NCI-H2196 (cell line): ENCODE measurements around the gene PLPP4.

Source experiments
- DNase-seq: peaks from one replicate; lab custom pipeline; 2025; ENCODE audit not compliant: unreplicated experiment; lab: John Stamatoyannopoulos, UW

PLPP4 gene

DNA sequence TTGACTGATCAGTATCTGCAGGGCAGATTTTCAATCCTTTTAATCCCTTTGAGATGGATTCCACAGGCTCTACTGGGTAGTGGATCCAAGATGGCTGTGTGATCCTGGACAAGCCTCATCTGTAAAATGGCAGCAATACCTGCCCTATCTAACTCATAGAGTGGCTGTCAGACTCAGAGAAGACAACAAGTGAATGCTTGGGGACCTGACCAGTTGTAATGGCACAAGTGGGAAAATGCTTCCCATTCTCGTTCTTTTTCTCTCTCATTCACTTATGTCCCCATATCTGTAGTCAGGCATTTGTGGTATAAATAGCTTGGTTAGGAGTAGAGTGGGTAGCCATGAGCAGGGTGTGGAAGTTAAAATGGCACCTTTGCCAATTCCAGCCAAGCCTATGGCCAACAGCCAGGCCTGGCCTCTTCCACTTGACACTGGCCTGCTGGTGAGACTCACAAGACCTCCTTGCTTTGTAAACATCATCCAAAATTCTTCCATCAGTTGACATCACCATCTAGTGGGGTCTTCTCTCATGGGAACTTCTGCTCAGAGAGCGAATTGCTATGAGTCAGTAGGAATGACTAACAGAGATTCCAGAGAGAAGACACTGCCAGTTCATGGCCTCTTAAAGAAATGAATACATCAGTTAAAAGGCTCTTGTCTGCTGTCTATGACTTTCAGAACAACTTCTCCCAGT lies 150.1 kb downstream of the PLPP4 start:
- DNase-seq: no peak

DNA sequence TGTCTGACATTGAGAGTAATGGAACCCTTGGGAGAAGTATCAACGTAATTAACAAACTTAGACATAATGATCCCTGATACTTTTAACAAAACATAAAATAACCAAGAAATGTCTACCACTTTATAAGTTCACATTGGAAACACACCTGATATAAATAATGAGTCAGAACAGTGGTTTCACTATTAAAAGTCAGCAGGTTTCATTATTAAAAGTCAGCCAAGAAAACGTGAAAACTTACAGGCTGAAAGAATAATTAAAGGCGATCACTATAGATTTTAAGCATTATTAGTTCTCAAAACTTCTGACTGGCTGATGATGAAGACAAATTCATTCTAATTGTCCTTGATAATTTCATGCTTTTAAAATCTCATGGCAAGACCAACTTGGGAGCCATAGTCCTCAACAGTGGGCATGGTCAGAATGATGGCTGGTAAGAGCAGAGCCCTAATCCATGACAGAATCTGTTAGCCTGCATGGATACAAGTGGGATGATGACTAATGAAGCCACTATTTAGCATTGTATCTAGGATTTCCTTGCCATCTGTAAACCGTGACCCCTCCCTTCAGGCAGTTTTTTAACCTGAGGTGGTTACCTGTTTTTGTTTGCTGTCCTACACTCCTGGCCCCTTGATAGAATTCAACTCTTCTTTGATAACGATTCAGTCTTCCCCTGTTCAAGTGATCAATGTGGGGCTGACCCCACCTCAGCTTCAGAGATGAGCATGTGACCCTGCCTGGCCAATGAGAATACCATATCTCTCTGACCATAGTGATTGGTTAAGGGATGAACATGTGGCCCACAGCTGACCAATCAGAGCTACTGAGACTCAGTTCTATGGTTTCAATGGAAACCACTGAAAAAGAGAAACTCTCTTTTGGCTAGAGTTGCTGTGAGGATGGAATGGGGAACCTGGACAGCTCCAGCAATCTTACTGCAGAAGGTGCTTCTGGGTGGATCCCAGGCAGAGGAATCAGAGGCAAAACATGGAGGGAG lies 151.0 kb downstream of the PLPP4 start:
- DNase-seq: no peak

DNA sequence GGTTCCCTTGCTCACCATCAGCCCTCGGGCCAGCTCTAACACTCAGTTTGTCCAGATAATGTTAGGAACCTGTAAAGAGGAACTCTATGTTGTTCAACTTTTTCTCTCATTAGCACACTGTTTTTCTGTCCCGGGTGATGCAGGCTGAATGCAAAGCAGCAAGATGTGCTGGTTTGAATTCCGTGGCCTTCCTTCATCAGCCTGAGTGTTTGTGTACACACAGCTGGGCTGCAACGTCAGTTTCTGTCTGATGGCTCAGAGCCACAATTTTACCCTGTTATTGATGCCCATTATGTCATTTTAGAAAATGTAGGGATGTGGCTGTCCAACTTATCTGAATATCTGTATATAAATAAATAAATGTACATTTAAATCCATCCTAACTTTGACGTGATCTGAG lies 152.0 kb downstream of the PLPP4 start:
- DNase-seq: no peak

DNA sequence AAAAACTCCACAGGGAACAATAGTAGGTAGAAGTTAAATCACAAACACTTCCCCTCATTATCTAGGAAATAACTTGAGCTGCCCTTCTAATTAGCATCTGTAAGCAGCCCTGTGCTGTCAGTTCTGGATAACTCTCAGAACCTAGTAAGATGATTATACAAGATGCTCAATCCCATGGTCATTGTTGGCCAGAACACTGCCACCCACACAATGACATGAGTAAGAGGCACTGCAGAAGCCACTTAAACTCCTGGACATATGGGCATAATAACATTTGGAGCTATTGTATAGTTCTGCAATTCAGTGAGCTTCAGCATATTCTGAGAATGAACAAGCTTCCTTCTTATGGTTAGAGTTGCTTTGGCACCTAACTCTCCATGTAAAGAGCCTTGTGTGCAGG lies 153.8 kb downstream of the PLPP4 start:
- DNase-seq: no peak

DNA sequence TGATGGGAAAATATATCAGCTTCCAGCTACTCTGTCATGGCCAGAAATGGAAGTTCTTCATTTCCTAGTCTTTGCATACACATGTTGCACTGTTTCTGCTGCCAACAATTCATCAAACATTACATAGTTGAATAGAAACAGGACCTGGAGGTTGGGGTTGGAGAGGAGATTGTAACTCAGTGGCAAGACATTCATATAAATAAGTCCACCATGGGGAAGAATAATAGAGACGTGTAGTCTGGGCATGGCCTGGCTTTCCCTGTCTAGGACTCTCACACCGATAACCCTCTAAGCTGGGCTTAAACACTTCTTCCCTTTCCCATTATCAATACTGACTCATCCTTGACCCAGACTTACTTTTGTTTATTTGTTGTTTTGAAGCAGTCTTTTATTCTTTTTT lies 155.7 kb downstream of the PLPP4 start:
- DNase-seq: no peak

DNA sequence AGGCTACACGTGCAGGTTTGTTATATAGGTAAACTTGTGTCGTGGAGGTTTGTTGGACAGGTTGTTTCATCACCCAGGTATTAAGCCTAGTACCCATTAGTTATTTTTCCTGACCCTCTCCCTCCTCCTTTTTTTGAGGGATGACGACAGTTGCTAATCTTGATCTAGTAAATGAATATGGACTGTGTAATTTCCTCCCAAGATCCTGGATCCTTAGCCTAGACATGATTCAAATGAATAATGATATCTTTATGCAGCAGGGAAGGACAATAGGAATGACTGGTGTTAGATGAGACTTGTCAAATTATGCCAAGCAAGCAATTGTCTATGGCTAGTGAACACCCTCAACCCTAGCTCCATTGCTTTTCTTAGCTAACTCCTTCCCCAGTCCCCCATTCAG lies 156.2 kb downstream of the PLPP4 start:
- DNase-seq: no peak

DNA sequence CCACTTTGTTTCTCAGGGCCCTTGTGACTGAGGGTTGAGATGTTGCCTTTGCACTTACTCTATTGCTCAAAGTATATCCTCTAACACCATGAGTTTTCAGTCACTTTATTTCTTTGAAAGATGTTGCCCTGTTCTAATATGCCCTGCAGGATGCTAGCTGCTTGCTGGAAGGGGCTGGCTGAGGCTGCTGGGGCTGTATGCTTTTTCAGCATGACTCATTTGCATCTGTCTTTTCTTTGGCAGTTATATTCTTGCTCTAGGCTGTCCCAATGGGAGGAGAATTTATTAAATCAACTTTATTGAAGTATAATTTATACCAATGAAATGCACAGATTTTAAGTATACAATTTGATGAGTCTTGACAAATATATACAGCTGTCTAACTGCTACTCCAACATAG lies 157.7 kb downstream of the PLPP4 start:
- DNase-seq: no peak

DNA sequence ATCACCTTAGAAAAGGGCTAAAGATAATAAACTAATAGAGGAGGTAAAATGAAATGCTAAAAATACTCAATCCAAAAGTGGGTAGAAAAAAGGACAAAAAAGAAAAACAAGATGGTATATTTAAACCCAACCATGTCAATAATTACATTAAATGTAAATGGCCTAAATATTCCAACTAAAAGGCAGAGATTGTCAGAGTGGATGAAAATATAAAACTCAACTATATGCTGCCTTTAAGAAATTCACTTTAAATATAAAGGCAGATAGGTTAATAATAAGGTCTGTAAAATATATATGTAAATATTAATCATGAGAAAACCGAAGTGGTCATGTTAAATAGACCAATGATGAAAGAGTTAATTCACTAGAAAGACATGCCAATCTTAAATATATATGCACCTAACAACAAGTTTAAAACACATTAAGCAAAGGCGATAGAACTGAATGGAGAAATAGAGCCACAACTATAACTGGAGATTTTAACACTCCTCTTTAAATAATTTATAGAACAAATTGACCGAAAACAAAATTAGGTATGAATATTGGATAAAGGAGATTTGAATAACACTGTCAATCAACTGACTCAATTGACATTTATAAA lies 159.4 kb downstream of the PLPP4 start:
- DNase-seq: no peak

DNA sequence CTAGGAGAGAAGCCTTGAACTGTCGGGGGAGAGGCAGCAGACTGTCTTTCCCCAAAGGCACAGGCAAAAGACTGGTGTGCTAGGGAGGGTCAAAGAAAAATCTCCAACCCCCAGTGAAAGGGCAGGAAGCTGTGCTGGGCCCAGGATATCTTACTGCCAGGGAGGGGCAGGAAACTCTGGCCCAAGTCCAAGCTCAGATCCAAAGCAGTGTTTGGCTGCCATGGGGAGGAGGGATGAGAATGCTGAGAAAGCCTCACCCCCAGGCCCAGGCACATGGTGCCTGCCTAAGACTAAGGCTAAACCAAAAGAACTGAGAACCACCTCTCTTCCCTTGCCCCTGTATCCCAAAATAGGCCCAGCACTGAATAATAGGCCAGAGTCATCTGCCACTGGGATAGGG lies 171.2 kb downstream of the PLPP4 start:
- DNase-seq: no peak

DNA sequence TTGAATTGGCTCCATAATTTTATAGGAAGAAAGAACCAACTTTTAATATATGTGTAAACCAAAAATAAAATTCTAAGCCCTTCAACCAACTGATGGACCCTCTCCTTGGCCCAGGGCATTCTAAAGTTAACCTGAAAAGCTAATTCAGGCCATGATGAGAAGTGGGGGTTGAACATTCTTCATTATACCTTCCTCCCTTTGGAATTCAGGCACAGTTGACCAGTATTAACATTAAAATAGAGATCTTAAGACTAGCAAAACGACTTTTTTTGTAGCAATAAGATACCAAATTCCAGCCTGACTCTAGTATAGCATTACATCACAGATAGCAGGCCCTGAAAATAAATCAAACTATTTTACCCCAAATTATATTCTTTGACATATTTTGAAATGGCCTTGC lies 173.2 kb downstream of the PLPP4 start:
- DNase-seq: no peak

DNA sequence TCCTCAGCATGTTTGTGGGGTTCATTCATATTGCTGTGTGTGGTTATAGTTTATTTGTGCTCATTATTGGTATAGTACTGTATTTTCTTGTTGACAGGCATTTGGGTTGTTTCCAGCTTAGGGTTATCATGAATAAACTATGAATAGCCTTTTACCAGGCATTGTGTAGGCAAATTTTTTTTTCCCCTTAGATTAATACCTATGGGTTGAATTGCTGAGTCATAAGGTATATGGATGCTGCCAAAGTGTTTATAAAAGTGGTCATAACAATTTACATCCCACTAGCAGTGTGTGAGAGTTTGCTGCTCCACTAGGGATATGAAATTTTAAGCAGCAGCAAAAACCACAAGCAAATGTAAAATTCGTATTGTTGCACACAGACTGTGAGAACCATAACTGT lies 175.0 kb downstream of the PLPP4 start:
- no peak for DNase-seq

DNA sequence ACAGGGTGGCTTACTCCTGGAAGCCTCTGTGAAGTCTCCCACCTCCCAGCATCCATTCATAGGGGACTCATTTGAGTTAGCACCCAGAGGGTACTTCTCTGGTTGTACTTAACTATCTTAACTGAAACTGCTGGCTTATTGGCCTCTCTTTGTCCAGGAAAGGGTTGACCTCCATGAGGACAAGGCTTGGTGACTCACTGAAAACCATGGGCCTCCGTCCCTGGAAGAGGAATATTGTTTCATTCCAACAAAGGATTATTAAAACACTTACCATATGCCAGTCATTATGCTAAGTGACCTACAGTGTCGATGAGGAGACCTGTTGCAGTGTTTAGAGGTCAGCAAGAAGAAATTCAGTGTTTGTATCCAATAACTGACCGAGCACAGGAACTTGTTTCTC lies 175.9 kb downstream of the PLPP4 start:
- DNase-seq: no peak

DNA sequence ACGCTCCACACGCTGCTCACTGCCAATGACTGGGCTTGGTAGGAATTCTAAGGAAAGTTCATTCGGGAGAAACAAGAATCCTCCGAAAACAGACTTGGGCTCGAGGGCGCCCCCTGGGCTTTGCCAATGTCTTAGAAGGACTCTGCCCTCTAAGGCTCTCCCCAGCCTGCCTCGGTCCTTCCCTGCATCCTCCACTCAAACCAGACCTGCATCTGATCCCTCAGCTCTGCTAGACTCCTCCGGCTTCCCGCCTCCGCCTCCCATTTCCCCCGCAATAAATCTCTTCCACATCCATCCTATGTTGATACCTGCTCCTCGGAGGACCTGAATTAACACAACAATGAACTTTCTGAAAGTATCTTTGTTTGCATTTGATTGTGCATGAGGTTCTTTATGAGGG lies 177.6 kb downstream of the PLPP4 start:
- no peak for DNase-seq
